Esophagus muscularis mucosa (tissue), 4 donors: ENCODE results near the gene LHX5.

Experiments used
- EP300 ChIP-seq: sonication (generic); formaldehyde crosslinking; IDR thresholded peaks from one replicate; pipeline ENCODE4 v1.6.1; 2017; ENCODE audit warnings: antibody characterized with exemption
- POLR2A ChIP-seq: fragments of 450-650 bp; IDR thresholded peaks from one replicate; pipeline ENCODE4 v1.6.1; 2017; ENCODE audit warnings: antibody characterized with exemption, moderate library complexity, mild to moderate bottlenecking, low read depth
- TF ChIP-seq, protein P1 (sequence below), 3 experiments: fragments of 200-600 bp in 2 of 3; fragments of 450-650 bp in 1 of 3; sonication (generic) in 2 of 3; IDR thresholded peaks; one replicate each; pipeline ENCODE4 v1.5.1; 2017 to 2019; ENCODE audit warnings: antibody characterized with exemption in 3 of 3, mild to moderate bottlenecking in 2 of 3, moderate library complexity in 1 of 3

DNA sequence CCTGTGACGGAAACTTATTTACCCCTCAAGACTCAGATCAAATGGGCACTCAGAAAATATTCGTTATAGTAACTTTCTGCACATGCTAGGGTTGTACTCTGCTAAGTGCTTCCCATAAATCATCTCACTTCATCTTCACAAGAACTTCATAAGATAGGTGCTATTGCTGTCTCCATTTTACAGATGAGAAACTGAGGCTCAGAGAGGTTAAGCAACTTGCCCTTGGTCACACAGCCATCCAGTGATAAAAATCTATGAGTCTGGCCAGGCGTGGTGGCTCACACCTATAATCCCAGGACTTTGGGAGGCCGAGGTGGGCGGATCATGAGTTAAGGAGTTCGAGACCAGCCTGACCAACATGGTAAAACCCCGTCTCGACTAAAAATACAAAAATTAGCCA, 33.2 kb upstream of the LHX5 start:
- TF ChIP-seq EP300 = no peak
- TF ChIP-seq, protein P1, sequence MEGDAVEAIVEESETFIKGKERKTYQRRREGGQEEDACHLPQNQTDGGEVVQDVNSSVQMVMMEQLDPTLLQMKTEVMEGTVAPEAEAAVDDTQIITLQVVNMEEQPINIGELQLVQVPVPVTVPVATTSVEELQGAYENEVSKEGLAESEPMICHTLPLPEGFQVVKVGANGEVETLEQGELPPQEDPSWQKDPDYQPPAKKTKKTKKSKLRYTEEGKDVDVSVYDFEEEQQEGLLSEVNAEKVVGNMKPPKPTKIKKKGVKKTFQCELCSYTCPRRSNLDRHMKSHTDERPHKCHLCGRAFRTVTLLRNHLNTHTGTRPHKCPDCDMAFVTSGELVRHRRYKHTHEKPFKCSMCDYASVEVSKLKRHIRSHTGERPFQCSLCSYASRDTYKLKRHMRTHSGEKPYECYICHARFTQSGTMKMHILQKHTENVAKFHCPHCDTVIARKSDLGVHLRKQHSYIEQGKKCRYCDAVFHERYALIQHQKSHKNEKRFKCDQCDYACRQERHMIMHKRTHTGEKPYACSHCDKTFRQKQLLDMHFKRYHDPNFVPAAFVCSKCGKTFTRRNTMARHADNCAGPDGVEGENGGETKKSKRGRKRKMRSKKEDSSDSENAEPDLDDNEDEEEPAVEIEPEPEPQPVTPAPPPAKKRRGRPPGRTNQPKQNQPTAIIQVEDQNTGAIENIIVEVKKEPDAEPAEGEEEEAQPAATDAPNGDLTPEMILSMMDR (IDR thresholded peaks at IDR 0.05) = no peak
- TF ChIP-seq POLR2A = no peak
